Limb (tissue), 2 donors: ENCODE data around the gene LGI2.
"Not testable (repeated sequence)": the region's sequence is repeated elsewhere in the genome, so short reads cannot be mapped to it uniquely, and the experiment has no call there.

ENCODE experiments used
- DNase-seq, 2 donors: peaks; one replicate each; pipeline ENCODE4 v3.0.0-alpha.2; 2016; ENCODE audit errors: extremely low spot score in 2 of 2

The LGI2 gene, protein sequence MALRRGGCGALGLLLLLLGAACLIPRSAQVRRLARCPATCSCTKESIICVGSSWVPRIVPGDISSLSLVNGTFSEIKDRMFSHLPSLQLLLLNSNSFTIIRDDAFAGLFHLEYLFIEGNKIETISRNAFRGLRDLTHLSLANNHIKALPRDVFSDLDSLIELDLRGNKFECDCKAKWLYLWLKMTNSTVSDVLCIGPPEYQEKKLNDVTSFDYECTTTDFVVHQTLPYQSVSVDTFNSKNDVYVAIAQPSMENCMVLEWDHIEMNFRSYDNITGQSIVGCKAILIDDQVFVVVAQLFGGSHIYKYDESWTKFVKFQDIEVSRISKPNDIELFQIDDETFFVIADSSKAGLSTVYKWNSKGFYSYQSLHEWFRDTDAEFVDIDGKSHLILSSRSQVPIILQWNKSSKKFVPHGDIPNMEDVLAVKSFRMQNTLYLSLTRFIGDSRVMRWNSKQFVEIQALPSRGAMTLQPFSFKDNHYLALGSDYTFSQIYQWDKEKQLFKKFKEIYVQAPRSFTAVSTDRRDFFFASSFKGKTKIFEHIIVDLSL

DNA sequence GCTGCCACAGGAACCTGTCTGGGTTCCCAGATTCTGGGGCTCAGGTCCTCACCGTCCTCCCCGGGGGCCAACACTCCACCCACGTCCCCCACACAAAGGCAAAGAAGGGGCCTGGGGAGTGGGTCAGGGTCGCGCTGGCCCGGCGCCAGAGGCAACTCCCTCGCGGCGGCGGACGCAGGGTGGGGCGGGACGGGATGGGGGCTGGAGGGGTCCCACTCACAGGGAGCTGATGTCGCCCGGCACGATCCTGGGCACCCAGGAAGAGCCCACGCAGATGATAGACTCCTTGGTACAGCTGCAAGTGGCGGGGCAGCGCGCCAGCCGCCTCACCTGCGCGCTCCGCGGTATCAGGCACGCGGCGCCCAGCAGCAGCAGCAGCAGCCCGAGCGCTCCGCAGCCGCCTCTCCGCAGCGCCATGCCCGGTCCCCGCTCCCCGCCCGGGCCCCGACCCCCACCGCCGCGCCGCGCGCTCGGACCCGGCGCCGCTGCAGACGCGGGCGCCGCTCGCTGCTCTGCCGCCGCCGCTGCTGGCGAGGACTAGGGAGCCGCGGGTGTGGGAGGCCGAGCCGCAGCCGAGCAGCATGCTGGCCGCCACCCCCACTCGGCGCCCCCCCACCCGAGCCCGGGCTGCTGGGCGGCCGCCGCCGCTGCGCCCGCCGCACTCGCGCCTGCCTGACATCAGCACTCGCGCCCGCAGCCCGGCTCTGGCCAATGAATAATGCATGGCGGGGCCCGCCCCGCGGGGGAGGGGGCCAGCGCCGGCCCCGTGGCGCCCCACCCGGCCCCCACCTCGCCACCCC is at the start of gene LGI2:
Gene LGI2, minus strand, starts transcription at position 670 of the 800 bp plus-strand sequence. Its CDS starts 253 bp downstream, at position 417.
- DNase-seq = peak in 1 of 2 donors; percentile 78

DNA sequence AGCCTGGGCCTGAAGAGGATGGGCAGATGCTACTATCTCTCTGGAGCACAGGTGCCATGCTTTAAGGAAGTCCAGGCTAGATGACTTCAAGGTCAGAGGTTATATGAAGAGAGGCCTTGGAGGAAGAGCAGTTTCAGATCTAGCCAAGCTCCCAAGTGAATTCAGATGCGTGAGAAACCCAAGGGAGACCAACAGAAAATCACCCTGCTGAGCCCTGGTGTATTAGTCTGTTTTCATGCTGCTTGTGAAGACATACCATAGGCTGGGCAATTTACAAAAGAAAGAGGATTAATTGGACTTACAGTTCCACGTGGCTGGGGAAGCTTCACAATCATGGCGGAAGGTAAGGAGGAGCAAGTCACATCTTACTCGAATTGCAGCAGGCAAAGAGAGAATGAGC is 47.8 kb upstream of the LGI2 start:
- no peak for DNase-seq

DNA sequence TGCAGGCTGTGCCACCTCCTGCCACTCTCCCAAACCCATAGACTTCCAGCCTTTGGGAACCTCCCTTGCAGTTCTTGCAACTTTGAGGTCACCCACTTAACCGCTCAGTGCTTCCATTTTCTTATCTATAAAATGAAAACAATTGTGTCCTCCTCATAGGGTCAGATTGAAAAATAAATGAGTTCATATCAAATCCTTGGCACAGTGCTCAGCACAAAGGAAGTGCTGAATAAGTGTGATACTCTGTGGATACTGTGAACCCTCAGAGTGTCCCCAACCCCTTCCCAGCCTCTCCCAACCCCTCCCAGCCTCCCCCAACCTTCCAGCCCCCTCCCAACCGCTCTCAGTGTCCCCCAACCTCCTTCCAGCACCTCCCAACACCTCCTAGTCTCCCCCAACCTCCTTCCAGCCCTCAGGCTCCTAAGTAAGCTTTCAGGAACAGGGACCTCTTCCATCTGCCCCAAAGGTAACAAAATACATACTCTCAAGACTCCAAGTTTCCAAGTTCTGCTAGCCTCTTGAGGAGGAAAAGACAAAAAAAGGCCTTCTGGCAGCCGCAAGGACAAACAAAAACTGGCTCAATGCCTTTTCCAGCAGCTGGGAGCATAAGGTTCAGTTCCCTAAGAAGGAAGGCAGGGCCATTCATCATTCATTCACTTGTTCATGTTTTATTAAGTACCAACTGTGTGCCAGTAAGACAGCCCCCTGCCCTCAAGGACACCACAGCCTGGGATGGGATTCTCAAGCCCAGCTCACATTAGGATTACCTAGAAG is 46.1 kb upstream of the LGI2 start:
- no peak for DNase-seq

DNA sequence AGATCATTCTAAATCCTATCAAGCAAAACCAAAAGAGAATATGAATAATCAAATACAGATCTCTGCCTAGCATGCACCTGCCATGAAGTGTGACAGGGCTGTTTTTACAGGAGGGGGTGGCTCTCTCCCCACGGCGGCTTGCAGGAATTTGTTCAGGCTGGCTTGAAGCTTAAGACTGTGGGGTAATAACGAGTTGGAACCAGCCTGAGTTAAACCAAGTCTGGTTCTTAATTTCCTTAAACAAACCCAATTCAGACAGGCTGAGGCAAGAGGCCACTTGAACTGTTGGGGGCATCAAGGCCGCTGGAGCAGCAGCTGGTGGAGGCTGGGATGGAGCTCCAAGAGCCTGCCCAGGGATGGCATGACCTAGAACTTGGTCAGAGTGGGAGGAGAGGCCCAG is 45.1 kb upstream of the LGI2 start:
- DNase-seq = no peak

DNA sequence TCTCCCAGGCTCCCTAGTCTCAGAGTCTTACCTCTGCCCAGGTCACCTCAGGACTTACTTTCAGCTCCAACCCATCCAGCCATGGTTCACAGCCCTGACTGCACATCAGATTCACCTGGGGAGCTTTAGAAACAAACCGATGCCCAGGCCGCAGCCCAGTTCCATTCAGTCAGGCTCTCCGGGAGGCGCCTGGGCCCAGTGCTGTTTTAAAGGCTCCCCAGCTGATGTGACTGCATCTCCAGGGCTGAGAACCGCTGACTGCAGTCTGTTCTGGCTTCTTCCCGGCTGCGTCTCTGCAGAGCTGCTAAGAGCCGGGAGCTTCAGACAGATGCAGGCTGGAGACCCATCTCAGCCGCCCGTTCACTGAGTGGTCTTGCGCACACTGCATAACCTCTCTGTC is 44.4 kb upstream of the LGI2 start:
- DNase-seq = no peak

DNA sequence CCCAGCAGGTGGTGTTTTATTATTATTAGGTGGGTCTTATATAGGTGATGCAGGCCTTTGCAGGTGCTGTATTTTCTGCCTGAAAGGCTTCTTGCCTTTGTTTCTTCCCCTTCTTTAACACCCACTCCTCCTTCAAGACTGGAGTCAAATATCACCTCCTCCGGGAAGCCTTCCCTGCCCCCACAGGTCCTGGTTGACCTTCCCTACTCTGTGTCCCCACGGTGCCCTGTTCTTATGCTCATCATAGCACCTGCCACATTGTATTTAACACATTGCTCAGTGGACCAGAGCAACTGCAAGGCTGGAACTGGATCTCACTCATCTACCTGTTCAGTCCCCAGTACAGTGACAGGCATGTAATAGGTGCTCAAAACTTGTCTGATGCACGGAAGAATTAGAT is 39.8 kb upstream of the LGI2 start:
- no peak for DNase-seq

DNA sequence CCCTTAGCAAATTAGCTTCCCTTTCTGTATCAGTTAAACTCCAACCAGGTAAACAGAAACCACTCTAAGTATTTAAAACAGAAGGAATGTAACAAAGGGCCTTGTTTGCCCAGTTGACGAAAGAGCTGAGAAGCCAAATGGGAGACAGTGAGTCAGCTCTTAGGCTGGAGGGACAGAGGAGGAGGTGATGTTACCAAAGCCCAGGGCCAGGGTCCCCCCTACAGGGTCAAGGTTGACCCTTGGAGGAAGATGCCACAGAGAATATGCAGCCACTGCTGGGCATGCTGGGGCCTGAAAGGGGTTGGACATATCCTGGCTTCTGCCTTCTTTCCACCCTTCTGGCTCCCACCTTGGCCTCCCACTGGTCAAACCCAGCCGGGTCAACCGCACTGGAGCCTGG is 38.3 kb upstream of the LGI2 start:
- no peak for DNase-seq

DNA sequence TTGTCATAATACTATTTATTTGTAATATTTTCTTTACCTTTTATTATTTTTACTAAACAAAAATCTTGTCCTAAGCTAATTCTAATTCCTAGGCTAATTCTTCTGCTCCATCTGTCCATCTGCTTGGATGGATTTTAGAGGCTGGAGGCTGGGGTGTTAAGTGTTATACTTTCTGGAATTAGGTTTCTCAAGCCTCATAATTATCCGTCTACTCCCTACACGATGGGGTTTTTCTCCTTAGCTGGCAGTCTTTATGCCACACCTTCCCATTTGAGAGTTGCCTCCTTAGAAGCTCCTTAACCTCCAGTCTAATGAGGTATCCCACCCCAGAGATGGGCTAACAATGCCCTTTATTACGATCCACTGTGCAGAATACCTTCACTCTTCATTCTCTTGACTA is 37.6 kb upstream of the LGI2 start:
- no peak for DNase-seq

DNA sequence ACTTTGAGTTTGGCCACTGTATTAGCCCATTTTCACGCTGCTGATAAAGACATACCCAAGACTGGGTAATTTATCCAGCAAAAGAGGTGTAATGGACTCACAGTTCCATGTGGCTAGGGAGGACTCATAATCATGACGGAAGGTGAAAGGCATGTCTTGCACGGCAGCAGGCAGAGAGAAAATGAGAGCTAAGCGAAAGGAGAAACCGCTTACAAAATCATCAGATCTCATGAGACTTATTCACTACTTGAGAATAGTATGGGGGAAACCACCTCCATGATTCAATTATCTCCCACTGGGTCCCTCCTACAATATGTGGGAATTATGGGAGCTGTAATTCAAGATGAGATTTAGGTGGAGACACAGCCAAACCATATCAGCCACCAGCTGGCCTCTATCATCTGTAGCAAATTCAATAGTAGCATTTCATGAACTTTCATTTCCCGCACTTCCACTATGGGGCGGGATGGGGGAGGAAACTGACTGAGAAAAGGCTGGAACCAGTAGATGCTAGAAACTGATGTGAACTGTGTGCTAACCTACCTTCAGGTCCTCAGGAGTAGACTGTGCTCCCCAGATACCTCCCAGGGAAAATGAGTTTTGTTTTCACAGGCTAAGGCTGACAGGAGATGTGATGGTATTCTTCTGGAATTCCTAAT is 35.3 kb upstream of the LGI2 start:
- DNase-seq = no peak

DNA sequence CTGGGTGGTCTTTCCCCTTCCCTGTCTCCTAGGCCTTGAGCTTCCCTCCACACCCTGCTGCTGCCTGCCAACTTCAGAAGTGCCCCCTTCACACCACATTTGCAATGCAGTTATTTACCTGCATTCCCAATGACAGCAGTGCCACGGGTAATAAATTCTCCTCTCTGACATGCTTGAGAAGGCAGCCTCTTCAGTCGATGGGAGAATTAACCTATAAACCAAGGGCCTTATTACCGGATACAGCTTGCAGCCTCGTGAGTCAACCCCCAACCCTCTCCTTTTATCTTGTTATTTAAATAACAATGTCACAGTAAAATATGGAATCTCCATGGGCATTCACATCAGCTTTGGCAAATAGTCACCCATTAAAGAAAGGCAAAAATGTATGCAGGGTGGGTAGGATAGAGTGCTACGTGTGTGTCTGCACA is 34.7 kb upstream of the LGI2 start:
- DNase-seq = no peak

DNA sequence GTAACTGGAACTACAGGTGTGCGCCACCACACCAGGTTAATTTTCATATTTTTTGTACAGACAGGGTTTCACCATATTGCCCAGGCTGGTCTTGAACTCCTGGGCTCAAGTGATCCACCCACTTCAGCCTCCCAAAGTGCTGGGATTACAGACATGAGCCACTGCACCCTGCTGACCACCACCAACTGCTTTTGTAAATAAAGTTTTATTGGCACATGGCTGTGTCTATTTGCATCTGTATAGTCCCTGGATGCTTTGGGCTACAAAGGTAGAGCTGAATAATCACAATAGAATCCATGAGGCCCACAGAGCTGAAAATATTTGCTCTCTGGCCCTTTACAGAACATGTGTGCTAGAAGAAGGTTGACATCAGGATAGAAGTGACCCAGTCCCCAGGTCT is 33.7 kb upstream of the LGI2 start:
- not testable (repeated sequence) for DNase-seq

DNA sequence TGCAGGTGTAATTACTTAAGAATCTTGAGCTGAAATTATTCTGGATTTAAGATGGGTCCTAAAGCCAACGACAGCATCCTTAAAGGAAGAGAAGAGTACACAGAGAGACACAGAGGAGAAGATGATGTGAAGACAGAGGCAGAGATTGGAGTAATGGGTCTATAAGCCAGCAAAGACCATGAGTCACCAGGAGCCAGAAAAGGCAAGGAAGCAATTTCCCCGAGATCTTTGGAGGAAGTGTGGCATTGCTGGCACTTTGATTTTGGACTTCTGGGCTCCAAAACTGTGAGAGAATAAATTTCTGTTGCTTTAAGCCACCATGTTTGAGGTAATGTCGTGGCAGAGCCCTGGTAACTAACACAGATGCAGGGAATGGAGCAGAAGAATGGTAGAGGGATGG is 32.4 kb upstream of the LGI2 start:
- no peak for DNase-seq

DNA sequence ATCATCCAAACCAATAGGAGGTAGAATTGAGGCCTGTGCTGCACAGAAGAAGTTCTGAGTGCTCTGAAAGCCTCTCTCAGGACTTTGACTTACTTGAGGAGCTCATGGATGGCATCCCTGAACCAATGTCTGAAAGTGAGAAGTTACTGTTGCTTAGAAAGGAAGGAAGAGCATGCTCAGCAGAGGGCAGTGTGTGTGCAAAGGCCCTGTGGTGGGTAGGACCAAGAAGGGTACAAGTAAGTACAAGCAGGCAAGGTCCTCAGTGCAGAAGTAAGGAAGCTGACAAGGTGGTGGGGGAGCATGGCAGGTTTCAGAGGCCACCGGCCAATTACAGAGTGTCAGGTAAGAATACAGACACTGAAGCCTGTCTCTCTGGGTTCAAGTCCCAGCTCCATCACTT is 31.4 kb upstream of the LGI2 start:
- DNase-seq = no peak

DNA sequence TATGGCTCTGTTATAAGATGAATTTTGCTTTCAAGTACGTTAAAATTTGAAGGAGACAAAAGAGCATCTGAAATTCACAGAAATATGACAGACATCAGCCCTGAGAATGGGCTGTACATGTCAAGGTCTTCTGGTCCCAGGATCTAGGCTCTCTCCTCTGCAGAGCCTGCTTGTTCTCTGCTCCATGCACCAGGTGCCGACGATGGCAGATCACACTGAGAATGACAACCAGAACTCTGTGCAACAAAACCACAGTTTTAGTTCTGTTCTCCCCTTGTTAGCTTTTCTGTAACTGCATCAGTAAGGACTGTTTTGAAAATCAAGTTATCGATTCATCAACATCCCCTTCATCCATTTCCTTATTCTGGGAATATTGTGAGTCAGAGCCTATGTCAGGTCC is 30.9 kb upstream of the LGI2 start:
- no peak for DNase-seq

DNA sequence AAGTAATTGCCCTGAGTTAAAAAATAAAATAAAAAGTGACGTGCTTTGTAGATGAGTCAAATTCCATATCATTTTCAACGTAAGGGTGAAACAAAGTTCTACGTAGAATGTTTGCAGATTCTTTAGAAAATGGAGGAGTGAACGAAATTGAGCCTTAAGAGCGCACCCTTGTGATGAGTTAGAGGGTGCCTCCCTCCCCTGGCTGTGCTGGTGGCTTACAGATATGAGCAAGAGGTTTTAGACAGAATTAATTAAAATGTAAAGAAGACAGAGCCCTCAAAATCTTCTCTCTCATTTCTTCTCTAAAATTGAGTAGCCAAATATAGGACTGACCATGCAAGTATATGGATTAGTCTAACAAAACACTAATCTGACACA is 30.2 kb upstream of the LGI2 start:
- no peak for DNase-seq

DNA sequence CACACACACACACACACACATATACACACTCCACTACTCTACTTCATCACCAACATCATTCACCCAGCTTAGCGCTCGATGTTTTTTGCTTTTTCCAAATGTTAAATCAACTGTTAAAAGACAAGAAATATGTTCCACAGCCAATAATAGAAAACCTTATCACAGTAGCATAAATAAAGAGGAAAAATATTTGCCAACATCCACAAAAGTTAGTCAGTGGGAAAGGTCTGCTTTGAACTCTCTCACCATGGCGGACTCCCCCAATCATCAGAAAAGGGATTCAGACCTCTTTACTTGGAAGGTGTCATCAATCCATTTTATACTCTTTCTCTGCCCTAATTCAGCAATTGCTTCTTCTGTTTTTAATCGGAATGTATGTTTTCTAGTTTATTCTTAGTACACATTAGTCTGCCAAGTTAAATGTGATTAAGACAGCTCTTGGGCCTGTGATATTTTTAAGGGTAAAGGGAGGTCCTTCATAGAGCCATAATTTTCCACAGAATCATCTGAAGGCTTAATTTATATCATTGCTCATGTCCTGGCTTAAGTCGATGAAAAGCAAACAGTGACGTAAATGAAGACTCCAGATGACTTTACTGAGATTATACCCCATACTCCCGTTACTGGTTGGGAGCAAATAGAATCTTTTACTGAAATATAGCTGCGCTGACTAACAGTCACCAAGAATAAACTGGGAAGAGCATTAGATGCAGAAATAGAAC is 29.7 kb upstream of the LGI2 start:
- no peak for DNase-seq

DNA sequence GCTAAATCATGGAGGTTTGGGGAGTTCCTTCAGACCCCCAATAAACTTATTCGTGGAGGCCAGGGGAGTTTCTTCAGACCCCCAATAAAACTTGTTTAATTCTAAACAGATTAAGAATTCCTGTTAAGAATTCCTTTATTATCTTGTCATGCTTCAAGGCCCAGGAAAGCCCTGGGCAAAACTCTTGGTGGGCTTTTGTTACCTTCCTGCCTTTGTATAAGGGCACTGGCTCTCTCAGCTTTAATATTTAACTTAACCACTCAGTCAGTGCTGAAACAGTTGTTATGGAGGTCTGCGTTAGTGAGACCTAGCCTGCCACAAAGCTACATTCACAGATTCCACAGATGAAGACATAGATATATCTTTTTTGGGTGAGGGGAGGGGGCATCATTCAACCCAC is 29.0 kb upstream of the LGI2 start:
- no peak for DNase-seq

DNA sequence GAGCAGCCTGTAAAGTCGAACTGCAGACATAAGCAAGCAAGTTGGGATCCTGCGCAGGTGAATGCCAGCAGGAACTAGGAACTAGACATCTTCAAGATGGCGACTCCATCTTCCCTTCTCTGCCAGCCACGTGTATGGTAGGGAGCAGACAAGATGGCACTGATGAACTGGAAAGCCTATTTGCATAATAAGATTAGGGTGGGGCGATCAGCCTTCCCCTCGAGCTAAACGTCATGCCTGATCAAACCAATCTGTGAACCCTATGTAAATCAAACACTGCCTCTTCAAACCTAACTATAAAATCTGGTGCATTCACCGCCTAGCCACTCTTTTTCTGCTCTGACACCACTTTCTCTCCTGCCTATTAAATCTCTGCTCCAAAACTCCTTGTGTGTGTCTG is 28.1 kb upstream of the LGI2 start:
- no peak for DNase-seq

DNA sequence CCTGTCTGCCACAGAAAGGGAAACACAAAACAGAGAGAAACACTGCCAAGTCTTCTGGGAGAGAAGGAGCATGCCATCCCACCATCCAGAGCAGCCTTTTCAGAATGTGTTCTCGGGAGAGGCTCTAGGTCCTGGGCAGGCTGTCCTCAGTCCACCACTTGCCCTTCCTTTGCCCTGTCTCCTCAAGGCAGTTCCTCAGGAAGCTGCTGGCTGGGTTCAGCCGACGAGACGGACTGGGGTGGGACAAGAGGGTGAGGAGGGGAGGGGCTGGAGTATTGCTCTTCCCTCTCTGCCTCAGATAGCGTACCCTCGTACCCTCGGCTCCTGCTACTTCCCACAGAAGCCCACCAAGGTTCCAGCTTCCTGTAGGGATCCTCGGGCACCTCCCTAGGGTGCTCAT is 26.6 kb upstream of the LGI2 start:
- no peak for DNase-seq

DNA sequence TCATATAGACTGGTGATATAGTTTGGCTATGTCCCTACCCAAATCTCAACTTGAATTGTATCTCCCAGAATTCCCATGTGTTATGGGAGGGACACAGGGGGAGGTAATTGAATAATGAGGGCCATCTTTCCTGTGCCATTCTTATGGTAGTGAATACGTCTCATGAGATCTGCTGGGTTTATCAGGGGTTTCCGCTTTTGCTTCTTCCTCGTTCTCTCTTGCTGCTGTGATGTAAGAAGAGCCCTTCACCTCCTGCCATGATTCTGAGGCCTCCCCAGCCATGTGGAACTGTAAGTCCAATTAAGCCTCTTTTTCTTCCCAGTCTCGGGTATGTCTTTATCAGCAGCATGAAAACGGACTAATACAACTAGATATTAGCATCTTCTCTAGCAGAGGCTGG is 21.3 kb upstream of the LGI2 start:
- DNase-seq = not testable (repeated sequence)

DNA sequence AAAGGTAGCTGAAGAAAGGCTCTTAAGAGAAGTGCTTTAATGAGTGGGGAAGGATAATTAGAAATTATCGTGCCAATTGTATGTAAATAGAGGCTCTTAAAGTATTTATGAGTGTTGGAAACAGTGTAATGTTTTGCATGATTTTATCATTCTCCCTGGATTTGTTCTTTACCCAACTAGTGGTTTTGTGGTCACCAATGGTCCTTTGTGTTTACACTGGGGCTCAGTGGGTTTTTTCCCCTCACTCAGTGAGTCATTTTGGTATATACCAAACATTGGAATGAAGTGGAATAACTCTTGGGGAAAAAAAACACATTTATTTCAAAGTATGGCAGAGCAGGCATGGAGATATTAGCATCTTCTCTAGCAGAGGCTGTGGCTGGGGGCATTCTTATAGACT is 20.8 kb upstream of the LGI2 start:
- no peak for DNase-seq
